Hepatocyte (in vitro differentiated cells): ENCODE measurements around the gene BCO1. TPM values are rescaled to one million over a fixed set of nuclear protein-coding genes. Genes with fewer than 3 reads are reported as not detected.

Experiments
- DNase-seq: peaks from one replicate; pipeline ENCODE4 v3.0.0-alpha.2; 2016; ENCODE audit warnings: low spot score
- H2AFZ ChIP-seq: fragments of 200-600 bp; sonication (generic); 2 replicates; pipeline ENCODE4 v1.6.0; 2016; ENCODE audit warnings: antibody characterized with exemption, mild to moderate bottlenecking
- H3K27ac ChIP-seq: fragments of 200-600 bp; sonication (generic); 2 replicates; pipeline ENCODE4 v1.5.1; 2016; ENCODE audit warnings: mild to moderate bottlenecking
- H3K27me3 ChIP-seq: fragments of 200-600 bp; sonication (generic); 2 replicates; pipeline ENCODE4 v1.6.1; 2016
- H3K36me3 ChIP-seq: fragments of 200-600 bp; sonication (generic); replicated peaks from 2 replicates; pipeline ENCODE4 v1.5.1; 2016; ENCODE audit warnings: low read depth; ENCODE audit not compliant: insufficient read depth
- H3K4me1 ChIP-seq: fragments of 200-600 bp; sonication (generic); 2 replicates; pipeline ENCODE4 v1.5.1; 2016; ENCODE audit warnings: mild to moderate bottlenecking, moderate library complexity; ENCODE audit not compliant: insufficient read depth
- H3K4me2 ChIP-seq: fragments of 200-600 bp; sonication (generic); 2 replicates; pipeline ENCODE4 v1.6.0; 2016
- H3K4me3 ChIP-seq: fragments of 200-600 bp; sonication (generic); 2 replicates; pipeline ENCODE4 v1.5.1; 2016; ENCODE audit warnings: mild to moderate bottlenecking
- H3K79me2 ChIP-seq: fragments of 200-600 bp; sonication (generic); 2 replicates; pipeline ENCODE4 v1.6.0; 2017; ENCODE audit warnings: mild to moderate bottlenecking
- H3K9me2 ChIP-seq: fragments of 200-600 bp; sonication (generic); replicated peaks from 2 replicates; pipeline ENCODE4 v1.6.0; 2017; ENCODE audit warnings: mild to moderate bottlenecking; ENCODE audit not compliant: insufficient read depth
- H3K9me3 ChIP-seq: fragments of 200-600 bp; sonication (generic); 2 replicates; pipeline ENCODE4 v1.5.1; 2016; ENCODE audit warnings: low read depth, mild to moderate bottlenecking
- H4K20me1 ChIP-seq: fragments of 200-600 bp; sonication (generic); 2 replicates; pipeline ENCODE4 v1.6.0; 2016; ENCODE audit warnings: mild to moderate bottlenecking; ENCODE audit not compliant: insufficient read depth, poor library complexity, severe bottlenecking
- CTCF ChIP-seq: fragments of 200-600 bp; sonication (generic); IDR thresholded peaks from 2 replicates; pipeline ENCODE4 v1.5.1; 2016; ENCODE audit warnings: antibody characterized with exemption, mild to moderate bottlenecking; ENCODE audit not compliant: poor library complexity
- EZH2 ChIP-seq: fragments of 200-600 bp; sonication (generic); IDR thresholded peaks from 2 replicates; pipeline ENCODE4 v1.6.1; 2016; ENCODE audit warnings: antibody characterized with exemption, mild to moderate bottlenecking, borderline replicate concordance
- EZH2phosphoT487 ChIP-seq: fragments of 200-600 bp; sonication (generic); IDR thresholded peaks from one replicate; pipeline ENCODE4 v1.6.1; 2018; ENCODE audit warnings: antibody characterized with exemption, mild to moderate bottlenecking, low read depth, moderate library complexity; ENCODE audit not compliant: unreplicated experiment, severe bottlenecking
- WGBS: methylation state at CpG from one replicate; pipeline ENCODE4 v1.1.6; 2016; ENCODE audit warnings: low lambda C conversion rate; ENCODE audit errors: missing lambda C conversion rate; 5-methylcytosine and 5-hydroxymethylcytosine counted together
- polyA plus RNA-seq: library from polyadenylated mRNA; unstranded; fragments of >200 nt; fragmentation: Nextera tagmentation; extraction: Ambion mirVana; gene quantifications from 2 replicates; pipeline ENCODE4 v1.2.1, GENCODE V29; 2016
- total RNA-seq: library from RNA; depleted of rRNA; stranded (reverse); fragments of >200 nt; gene quantifications from 2 replicates; pipeline ENCODE4 v1.2.3, GENCODE V29; 2014

BCO1 gene
- total and polyA plus RNA-seq, 2 experiments from 2014 or later = 1.6 to 2.4 TPM

DNA sequence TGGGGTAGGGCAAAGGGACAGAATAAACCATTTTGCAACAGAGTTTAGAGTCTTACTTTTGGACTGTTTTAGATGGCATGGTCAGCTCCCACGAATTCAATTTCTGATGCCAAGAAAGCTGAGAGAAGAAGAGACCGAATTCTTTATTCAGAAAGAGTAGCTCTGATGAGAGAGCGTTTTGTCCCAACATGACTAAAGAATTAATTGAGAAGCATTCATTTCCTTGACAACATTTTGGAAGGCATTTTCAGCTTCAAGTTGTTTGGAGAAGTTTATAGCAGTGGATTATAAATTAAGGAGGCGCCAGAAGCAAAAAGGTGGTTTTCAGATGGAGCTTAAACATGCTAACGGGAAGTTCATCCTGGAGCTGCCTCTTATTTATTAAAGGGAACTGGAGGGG, 88.5 kb downstream of the BCO1 start:
- DNase-seq = no peak
- H3K36me3 ChIP-seq = no peaks in the 10 kb centered on the region
- no peak overlapping the region for H2AFZ ChIP-seq
- TF ChIP-seq CTCF (no peak), EZH2 (no peak), EZH2phosphoT487 (no peak)
- WGBS = 92% methylated on average over 5 of the region's 5 CpGs
- no peak overlapping the region for H3K4me3 ChIP-seq
- peaks cover 95% of the 10 kb centered on the region for H3K79me2 ChIP-seq
- H4K20me1 ChIP-seq = peaks cover 5% of the 10 kb centered on the region
- H3K9me2 ChIP-seq = no peaks in the 10 kb centered on the region
- no peak overlapping the region for H3K4me2 ChIP-seq
- H3K9me3 ChIP-seq = no peaks in the 10 kb centered on the region
- H3K4me1 ChIP-seq = no peaks in the 10 kb centered on the region
- no peaks in the 10 kb centered on the region for H3K27me3 ChIP-seq
- peak overlapping the region; percentile 14 for H3K27ac ChIP-seq

- Histone ChIP-seq H3K4me1 (no peaks in the 10 kb centered on the region), H3K36me3 (no peaks in the 10 kb centered on the region), H2AFZ (no peak overlapping the region), H3K9me2 (no peaks in the 10 kb centered on the region), H3K4me2 (no peak overlapping the region), H3K27me3 (no peaks in the 10 kb centered on the region), H3K9me3 (no peaks in the 10 kb centered on the region), H3K79me2 (peaks cover 95% of the 10 kb centered on the region), H3K27ac (peak overlapping the region; percentile 14), H3K4me3 (no peak overlapping the region), H4K20me1 (peaks cover 5% of the 10 kb centered on the region)
- 76% methylated on average over 8 of the region's 8 CpGs for WGBS
- TF ChIP-seq EZH2 (no peak), EZH2phosphoT487 (no peak), CTCF (no peak)
- no peak for DNase-seq
Measured at GRCh38 chr16:81327447-81328196, 89.1 kb downstream of the BCO1 start.

DNA sequence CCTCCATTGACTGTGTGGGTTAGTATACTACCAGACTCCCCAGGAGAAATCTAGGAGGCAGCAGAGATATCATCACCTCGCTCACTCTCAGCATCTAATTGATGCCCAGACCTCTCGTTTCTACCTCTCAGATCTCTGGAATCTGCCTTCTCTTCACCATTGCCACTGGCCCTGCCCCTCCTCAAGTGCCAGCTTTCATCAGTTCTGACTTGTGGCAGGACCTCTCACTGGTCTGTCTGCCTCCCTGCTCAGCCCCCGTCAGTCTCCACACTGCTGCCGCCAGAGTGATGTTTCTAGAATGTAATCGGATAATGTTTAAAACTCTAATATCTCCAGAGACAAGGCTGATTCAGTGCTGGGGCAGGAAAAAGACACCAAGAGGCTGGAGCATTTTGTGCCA, 91.5 kb downstream of the BCO1 start:
- H3K9me3 ChIP-seq = no peaks in the 10 kb centered on the region
- H3K4me3 ChIP-seq = no peak overlapping the region
- DNase-seq = no peak
- 90% methylated on average over 5 of the region's 5 CpGs for WGBS
- H2AFZ ChIP-seq = no peak overlapping the region
- no peaks in the 10 kb centered on the region for H3K9me2 ChIP-seq
- TF ChIP-seq EZH2phosphoT487 = no peak
- no peak for TF ChIP-seq CTCF
- TF ChIP-seq EZH2 = no peak
- no peaks in the 10 kb centered on the region for H3K4me1 ChIP-seq
- no peak overlapping the region for H3K4me2 ChIP-seq
- H3K27ac ChIP-seq = no peak overlapping the region
- peaks cover 5% of the 10 kb centered on the region for H4K20me1 ChIP-seq
- peaks cover 79% of the 10 kb centered on the region for H3K79me2 ChIP-seq
- H3K36me3 ChIP-seq = no peaks in the 10 kb centered on the region
- H3K27me3 ChIP-seq = no peaks in the 10 kb centered on the region
